Mammary epithelial cell (primary cell): ENCODE measurements around the gene TMOD1.
"Not testable (repeated sequence)": the region's sequence is repeated elsewhere in the genome, so short reads cannot be mapped to it uniquely, and the experiment has no call there.

Source experiments
- EZH2 ChIP-seq: IDR thresholded peaks from 2 replicates; pipeline ENCODE4 v1.6.1; 2012; ENCODE audit warnings: low read length, inconsistent platforms, borderline replicate concordance
- TF ChIP-seq, protein P1 (sequence below), 2 donors: IDR thresholded peaks in 1 of 2; conservative IDR thresholded peaks in 1 of 2; 2 replicates each; pipeline ENCODE4 v1.5.1; 2011 to 2012; ENCODE audit warnings: inconsistent platforms in 2 of 2, low read length in 2 of 2, mild to moderate bottlenecking in 2 of 2, control low read depth in 1 of 2, low read depth in 1 of 2; ENCODE audit not compliant: insufficient read depth in 1 of 2; ENCODE audit errors: extremely low read depth in 1 of 2

GRCh38 chr9:97622483-97622882 is 121.0 kb downstream of the TMOD1 start:
- TF ChIP-seq, protein P1, sequence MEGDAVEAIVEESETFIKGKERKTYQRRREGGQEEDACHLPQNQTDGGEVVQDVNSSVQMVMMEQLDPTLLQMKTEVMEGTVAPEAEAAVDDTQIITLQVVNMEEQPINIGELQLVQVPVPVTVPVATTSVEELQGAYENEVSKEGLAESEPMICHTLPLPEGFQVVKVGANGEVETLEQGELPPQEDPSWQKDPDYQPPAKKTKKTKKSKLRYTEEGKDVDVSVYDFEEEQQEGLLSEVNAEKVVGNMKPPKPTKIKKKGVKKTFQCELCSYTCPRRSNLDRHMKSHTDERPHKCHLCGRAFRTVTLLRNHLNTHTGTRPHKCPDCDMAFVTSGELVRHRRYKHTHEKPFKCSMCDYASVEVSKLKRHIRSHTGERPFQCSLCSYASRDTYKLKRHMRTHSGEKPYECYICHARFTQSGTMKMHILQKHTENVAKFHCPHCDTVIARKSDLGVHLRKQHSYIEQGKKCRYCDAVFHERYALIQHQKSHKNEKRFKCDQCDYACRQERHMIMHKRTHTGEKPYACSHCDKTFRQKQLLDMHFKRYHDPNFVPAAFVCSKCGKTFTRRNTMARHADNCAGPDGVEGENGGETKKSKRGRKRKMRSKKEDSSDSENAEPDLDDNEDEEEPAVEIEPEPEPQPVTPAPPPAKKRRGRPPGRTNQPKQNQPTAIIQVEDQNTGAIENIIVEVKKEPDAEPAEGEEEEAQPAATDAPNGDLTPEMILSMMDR (conservative IDR thresholded peaks at IDR 0.05 in 1 of 2, IDR thresholded peaks at IDR 0.05 in 1 of 2; ENCODE audit: extremely low read depth in 1 of 2, insufficient read depth in 1 of 2, low read depth in 1 of 2, low read length in 2 of 2), result not testable (repeated sequence)
- TF ChIP-seq EZH2, result not testable (repeated sequence)
